Kidney epithelial cell (primary cell): ENCODE data around the gene ZNF830. TPM values are rescaled to one million over a fixed set of nuclear protein-coding genes. Genes with fewer than 3 reads are reported as not detected.

ENCODE experiments used
- DNase-seq: peaks from one replicate; pipeline ENCODE4 v3.0.0-alpha.2; 2010; ENCODE audit warnings: low read depth
- H3K27me3 ChIP-seq: 2 replicates; pipeline ENCODE4 v1.6.0; 2011; ENCODE audit warnings: low read length; ENCODE audit not compliant: control insufficient read depth, insufficient read depth
- H3K36me3 ChIP-seq: 2 replicates; pipeline ENCODE4 v1.5.1; 2011; ENCODE audit warnings: low read length; ENCODE audit not compliant: control insufficient read depth, insufficient read depth
- H3K4me3 ChIP-seq: 2 replicates; pipeline ENCODE4 v1.5.1; 2011; ENCODE audit warnings: low read depth, mild to moderate bottlenecking, control low read depth, low read length
- CTCF ChIP-seq: IDR thresholded peaks from 2 replicates; pipeline ENCODE4 v1.5.1; 2011; ENCODE audit warnings: mild to moderate bottlenecking, moderate library complexity, low read length, control low read depth, inconsistent platforms; ENCODE audit not compliant: insufficient read depth, poor library complexity, severe bottlenecking
- total RNA-seq: library from RNA; depleted of rRNA; stranded (reverse); fragments of >200 nt; gene quantifications from 2 replicates; pipeline ENCODE4 v1.2.3, GENCODE V29; 2015

ZNF830 gene
- 10.5 and 11.1 TPM in 2 replicates for total RNA-seq

GRCh38 chr17:34961093-34961911 lies at the start of gene ZNF830, which contains the start of gene CCT6B:
Gene ZNF830, plus strand, starts transcription at chr17:34961540. Its CDS starts 27 bp downstream, at chr17:34961567.
Gene CCT6B, minus strand, starts transcription at chr17:34961460. Its CDS starts 67 bp downstream, at chr17:34961393.
- Histone ChIP-seq H3K36me3 (no peaks in the 10 kb centered on the region), H3K4me3 (peak within 1 kb of the TSS; percentile 86), H3K27me3 (no peaks in the 10 kb centered on the region)
- DNase-seq = peak; percentile 81
- no peak for TF ChIP-seq CTCF

- DNase-seq = no peak
- no peak overlapping the region for H3K4me3 ChIP-seq
- no peak for TF ChIP-seq CTCF
- no peaks in the 10 kb centered on the region for H3K36me3 ChIP-seq
- H3K27me3 ChIP-seq = no peaks in the 10 kb centered on the region
Observed at GRCh38 chr17:34913001-34913400, 48.3 kb upstream of the ZNF830 start.

GRCh38 chr17:34916120-34916519 lies 45.2 kb upstream of the ZNF830 start:
- DNase-seq = no peak
- no peak for TF ChIP-seq CTCF
- Histone ChIP-seq H3K4me3 (no peak overlapping the region), H3K27me3 (no peaks in the 10 kb centered on the region), H3K36me3 (no peaks in the 10 kb centered on the region)

GRCh38 chr17:34917381-34917780 lies 44.0 kb upstream of the ZNF830 start:
- Histone ChIP-seq H3K27me3 (no peaks in the 10 kb centered on the region), H3K4me3 (no peak overlapping the region), H3K36me3 (no peaks in the 10 kb centered on the region)
- TF ChIP-seq CTCF = no peak
- DNase-seq = no peak

- no peaks in the 10 kb centered on the region for H3K36me3 ChIP-seq
- no peak for DNase-seq
- TF ChIP-seq CTCF = no peak
Observed at GRCh38 chr17:34920676-34921075, 40.7 kb upstream of the ZNF830 start.

More at GRCh38 chr17:34920676-34921075, 40.7 kb upstream of the ZNF830 start:
- H3K4me3 ChIP-seq = no peak overlapping the region
- no peaks in the 10 kb centered on the region for H3K27me3 ChIP-seq
